Prostate gland (tissue), 2 donors: ENCODE results near the gene GNAZ.

Source experiments
- POLR2A ChIP-seq: fragments of 450-650 bp; IDR thresholded peaks from one replicate; pipeline ENCODE4 v1.6.1; 2016; ENCODE audit warnings: antibody characterized with exemption, mild to moderate bottlenecking
- POLR2AphosphoS5 ChIP-seq: sonication (generic); formaldehyde crosslinking; IDR thresholded peaks from one replicate; pipeline ENCODE4 v1.6.1; 2017; ENCODE audit warnings: antibody characterized with exemption
- TF ChIP-seq, protein P1 (sequence below), 4 experiments: fragments of 200-600 bp in 2 of 4; fragments of 450-650 bp in 2 of 4; sonication (generic) in 2 of 4; IDR thresholded peaks; 1 replicate in 3 of 4; 2 replicates in 1 of 4; pipeline ENCODE4 v1.5.1; 2016 to 2019; ENCODE audit warnings: antibody characterized with exemption in 4 of 4, mild to moderate bottlenecking in 2 of 4, moderate library complexity in 2 of 4

DNA sequence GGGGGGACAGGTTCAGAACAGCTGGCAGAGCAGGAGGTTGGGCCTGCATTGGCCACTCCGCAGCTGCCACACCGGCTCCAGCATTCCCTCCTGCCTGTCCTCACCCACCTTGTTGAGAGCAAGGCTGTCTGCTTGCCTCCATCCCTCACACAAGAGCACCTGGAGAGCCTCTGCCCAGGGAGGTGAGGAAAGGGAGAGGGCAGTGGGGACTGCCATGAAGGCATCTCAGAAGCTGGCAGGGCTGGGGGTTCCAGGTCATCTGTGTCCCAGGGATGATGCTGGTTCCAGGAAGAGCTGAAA is 44.4 kb downstream of the GNAZ start:
- TF ChIP-seq POLR2AphosphoS5 (no peak), POLR2A (no peak)
- TF ChIP-seq, protein P1, sequence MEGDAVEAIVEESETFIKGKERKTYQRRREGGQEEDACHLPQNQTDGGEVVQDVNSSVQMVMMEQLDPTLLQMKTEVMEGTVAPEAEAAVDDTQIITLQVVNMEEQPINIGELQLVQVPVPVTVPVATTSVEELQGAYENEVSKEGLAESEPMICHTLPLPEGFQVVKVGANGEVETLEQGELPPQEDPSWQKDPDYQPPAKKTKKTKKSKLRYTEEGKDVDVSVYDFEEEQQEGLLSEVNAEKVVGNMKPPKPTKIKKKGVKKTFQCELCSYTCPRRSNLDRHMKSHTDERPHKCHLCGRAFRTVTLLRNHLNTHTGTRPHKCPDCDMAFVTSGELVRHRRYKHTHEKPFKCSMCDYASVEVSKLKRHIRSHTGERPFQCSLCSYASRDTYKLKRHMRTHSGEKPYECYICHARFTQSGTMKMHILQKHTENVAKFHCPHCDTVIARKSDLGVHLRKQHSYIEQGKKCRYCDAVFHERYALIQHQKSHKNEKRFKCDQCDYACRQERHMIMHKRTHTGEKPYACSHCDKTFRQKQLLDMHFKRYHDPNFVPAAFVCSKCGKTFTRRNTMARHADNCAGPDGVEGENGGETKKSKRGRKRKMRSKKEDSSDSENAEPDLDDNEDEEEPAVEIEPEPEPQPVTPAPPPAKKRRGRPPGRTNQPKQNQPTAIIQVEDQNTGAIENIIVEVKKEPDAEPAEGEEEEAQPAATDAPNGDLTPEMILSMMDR (IDR thresholded peaks at IDR 0.05) = no peak
